Measurements from ENCODE around the gene ARHGEF3.

ARHGEF3 gene

DNA sequence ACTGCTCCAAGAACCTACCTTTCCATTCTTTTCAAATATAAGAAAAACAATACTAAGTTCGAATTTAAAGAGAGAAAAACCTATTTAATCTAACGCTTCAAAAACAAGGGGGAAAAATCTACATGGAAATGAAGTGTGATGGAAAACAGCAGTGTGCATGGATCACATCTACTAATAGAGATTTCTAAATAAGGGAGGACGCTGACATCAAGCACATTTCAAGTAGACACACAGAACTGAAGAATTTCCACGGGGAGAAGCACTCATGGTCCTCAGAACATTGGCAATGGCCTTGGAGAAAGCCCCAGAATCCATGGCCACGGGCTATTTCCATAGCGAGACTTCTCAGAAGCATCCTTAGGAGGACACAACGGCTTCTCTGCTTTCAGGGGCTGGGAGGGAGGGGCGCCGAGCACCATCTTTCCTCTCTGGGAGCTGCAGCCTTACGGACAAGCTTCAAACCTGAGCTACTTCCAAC lies 119.7 kb downstream of the ARHGEF3 start:
- Histone ChIP-seq H3K4me1 (ENCODE audit: control insufficient read depth, insufficient read depth, low read length) (peaks cover 6% of the 10 kb centered on the region), H3K9me3 (ENCODE audit: control insufficient read depth, insufficient read depth, low read length) (peaks cover 3% of the 10 kb centered on the region), H3K36me3 (ENCODE audit: control insufficient read depth, insufficient read depth, low read length) (no peaks in the 10 kb centered on the region), H3K27me3 (ENCODE audit: control insufficient read depth, insufficient read depth, low read length) (peaks cover 18% of the 10 kb centered on the region), H3K4me3 (ENCODE audit: low read depth, low read length) (peak overlapping the region; percentile 77), H3K9ac (ENCODE audit: low read depth, low read length) (peak overlapping the region; percentile 94)

DNA sequence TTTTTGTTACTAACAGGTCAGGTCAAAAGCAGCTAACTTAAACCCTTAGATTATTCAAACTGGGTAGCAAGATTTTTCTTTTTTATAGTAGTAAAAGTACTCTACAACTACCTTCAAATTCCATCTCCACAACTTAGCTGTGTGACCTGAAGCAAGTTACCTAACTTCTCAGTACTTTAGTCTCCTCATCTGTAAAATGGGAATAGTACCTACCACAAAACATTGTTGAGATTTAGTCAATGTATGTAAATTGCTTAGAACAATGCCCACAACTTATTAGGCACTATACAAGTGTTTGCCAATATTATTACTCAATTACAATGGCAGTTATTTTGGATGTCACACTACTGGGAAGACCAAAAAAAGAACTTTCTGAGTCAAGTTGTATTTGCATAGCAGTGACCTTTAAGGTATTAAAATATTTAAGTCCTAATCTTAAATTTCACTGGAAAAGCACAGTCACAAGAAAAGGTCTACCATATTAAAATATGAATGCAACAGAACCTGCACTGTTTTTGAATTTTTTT lies 121.6 kb downstream of the ARHGEF3 start:
- Histone ChIP-seq H3K9ac (ENCODE audit: low read depth, low read length) (no peak overlapping the region), H3K4me1 (ENCODE audit: control insufficient read depth, insufficient read depth, low read length) (peaks cover 6% of the 10 kb centered on the region)

More for the DNA sequence above, 121.6 kb downstream of the ARHGEF3 start:
- Histone ChIP-seq H3K36me3 (ENCODE audit: control insufficient read depth, insufficient read depth, low read length) (no peaks in the 10 kb centered on the region), H3K9me3 (ENCODE audit: control insufficient read depth, insufficient read depth, low read length) (peaks cover 3% of the 10 kb centered on the region), H3K4me3 (ENCODE audit: low read depth, low read length) (no peak overlapping the region), H3K27me3 (ENCODE audit: control insufficient read depth, insufficient read depth, low read length) (peaks cover 11% of the 10 kb centered on the region)
